GM21825 (cell line): ENCODE data around the gene PXN.
"Not testable (repeated sequence)": the region's sequence is repeated elsewhere in the genome, so short reads cannot be mapped to it uniquely, and the experiment has no call there.

Experiments used
- ATAC-seq: cut with Tn5 transposase; IDR thresholded peaks from one replicate; pipeline ENCODE4 v1.9.1; 2021; ENCODE audit warnings: mild to moderate bottlenecking, moderate library complexity; ENCODE audit not compliant: unreplicated experiment

PXN gene

DNA sequence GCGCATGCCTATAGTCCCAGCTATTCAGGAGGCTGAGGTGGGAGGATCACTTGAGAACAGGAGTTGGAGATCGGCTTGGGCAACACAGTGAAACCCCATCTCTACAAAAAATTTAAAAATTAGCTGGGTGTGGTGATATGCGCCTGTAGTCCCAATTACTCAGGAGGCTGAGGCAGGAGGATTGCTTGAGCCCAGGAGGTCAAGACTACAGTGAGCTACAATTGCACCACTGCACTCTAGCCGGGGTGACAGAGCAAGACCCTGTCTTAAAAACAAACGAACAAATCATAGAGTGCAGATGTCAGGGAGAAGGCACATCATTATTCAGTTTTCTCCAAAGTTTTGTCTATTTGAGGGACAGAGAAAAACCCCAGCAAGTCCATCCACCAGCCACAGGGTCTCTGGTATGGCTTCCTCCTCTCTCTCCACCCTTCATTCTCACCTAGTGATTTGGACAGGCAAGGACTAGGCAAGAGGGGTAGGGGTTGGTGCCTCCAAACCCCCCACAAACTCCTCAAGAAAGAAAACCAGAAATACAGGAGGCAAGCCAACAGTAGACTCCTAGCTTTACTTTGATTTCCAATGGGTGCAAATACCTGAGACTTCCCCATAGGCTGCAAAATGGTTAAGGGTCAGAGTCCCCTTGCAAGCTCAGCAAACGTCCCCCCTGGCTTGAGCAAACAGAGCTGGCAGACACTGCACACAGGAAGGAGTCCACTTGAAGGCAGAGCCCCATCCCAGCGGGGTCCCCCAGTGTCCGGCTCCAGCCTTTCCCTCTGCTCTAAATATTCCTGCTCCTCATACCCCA, 38.1 kb downstream of the PXN start:
- no peak for ATAC-seq

DNA sequence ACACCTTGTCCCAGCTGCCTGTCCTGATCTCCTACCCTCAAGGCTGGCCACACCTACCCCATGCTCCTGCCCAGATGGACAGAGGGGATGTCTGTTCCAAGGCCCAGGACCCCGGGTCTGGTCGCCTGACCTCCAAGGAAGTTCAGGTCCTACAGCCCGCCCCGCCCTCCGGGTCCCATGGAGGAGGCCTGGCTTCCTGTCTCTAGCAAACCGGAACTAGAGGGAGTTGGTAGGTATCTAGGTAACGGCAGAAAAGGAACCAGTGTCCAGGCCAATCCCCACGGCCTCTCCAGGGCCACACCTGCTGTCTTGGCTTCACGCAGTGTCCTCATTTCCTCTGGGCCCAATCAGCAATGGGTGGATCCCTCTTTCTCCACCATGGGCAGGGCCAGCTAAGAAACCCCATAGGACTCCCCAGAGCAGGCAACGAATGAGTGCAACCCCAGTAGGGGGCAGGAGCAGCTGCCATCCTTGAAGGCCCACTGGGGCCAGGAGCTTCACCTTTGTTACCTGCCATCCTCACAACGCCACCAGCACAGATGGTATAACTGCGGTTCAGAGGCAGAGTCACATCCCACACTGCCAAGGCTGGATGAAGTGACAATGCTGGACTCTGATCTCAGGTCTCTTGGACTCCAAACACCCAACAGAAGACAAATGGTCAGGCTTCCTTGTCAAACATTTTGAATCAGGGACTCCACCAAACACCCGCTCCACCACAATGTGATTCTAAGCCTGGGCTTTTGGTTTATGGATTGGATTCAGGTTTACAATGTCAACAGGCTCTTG, 39.5 kb downstream of the PXN start:
- no peak for ATAC-seq

DNA sequence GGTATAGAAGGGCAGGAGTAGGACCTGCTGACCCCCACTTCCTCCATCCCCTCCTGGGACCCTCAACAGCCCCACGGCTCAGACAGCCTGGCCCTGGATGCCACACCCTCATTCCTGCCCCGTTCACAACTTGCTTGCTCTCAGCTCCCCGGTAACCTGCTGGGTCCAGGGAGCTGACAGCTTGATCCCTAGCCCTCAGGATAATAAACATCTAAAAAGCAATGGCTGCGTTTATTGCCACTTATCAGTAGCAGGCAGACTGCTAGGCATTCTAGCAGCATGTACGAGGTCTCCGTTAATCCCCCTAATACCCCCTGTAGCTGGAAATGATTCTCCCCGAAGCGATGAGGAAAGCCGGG, 40.4 kb downstream of the PXN start:
- no peak for ATAC-seq

DNA sequence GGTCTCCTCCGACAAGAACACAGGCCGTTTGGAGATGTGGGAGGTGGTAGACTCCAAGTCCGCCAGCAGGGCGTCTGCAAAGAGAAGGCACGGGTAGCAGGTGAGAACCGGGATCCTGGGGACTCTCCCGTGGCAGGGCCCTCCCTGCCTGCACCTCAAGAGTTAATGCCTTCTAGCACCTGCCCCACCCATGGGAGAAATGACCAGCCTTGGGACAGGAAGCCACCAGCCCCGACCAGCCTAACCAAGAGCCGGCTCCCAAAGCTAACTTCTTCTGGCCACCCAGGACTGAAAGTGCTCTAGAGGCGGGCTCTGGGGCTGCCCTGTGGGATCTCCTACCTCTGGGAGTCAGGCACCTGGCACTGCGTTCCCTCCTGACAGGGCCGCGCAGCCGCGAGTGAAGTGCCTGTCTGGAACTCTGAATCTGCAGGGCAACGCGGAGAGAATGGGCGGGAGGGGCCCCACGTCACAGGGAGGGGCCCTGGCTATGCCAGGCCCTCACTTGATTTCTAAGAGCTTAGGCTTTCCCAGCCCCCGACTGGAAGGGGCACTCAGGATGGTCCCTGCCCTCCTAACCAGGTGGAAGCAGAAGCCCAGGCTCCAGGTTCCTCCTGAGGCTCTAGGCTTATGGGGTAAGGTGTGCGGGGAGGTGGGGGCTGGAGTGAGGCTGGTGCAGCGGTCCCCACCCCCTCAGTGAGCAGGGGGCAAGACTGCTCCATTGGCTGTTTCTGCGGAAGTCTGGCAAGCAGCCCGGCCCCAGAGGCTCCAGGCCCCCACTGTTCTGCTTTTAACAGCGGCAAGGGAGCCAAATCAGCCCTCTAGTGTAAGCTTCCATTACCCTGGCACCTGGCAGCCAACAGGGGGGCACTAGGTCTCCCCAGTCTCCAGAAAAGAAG, 41.0 kb downstream of the PXN start:
- ATAC-seq = no peak

DNA sequence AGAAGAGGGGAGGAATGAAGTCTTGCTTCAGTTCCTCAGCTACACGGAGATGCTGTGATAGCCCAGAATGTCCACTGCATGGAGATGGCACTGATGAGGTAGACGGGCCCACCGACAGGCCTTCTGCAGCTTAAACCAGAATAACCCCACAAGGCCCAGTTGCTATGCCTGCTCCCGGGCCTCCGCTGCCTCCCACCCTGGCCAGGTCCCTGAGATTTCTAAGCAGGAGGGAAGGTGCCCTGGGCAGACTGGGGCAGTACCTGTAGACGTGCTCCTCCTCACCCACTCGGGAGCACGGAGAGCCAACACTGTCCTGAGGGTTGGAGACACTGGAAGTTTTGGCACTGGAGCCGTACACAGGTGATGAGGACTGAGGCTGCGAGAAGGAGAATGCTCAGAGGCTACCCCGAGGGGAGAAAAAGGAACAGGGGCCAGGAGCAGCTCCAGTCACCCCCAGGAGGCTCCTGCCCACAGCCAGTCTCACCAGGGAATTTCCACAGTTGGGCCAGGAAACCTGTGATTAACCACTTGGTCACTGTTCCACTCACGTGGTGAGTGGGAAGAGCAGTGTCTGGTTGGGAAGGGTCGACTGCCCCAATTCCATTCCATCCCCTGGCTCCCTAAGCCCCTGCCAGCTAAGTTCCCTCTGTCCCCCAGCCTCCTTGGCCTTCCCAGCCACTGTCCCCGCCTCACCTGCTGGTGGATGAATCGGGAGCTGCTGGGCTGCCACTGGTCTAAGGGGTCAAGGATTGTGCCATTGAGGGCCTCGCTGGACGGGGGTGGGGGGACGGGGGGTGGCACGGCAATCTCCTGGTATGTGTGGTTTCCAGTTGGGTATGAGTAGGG, 41.8 kb downstream of the PXN start:
- no peak for ATAC-seq

DNA sequence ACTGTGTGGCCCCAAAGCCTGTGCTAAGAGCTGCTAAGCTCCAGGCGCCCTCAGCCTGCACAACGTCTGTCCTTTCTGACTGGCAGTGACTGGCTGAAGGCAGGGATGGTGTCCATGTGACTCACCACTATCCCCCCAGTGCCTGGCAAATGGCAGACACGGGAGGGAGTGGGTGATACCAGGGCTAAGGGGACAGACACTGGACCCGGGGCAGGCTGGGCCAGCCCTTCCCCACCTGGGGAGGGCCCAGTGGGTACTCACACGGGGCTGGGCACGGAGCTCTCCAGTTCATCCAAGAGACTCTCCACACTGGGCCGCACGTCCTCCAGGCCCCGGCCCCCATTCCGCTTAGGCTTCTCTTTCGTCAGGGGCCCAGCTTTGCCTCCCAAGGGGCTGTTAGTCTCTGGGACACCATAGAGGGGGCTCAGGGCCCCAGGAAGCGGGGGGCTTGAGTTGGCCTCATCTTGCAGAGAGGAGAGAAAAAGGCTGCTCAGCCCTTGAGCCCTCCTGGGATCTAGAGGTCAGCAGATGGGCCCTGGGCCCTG, 43.2 kb downstream of the PXN start:
- ATAC-seq = no peak

DNA sequence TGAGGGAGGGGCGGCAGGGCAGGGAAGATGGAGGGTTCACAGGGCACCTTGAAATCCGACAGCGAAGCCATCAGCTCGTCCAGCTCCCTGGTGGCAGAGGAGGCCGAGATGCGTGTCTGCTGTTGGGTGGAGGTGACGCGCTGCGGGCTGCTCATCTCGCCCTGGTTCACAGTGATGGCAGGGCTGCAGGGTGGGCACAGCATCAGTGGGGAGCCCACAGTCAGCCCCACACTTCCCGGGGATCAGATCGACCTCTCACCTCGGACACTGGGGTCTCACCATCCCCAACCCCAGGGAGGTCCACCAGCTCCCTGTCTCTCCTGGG, 44.0 kb downstream of the PXN start:
- no peak for ATAC-seq

DNA sequence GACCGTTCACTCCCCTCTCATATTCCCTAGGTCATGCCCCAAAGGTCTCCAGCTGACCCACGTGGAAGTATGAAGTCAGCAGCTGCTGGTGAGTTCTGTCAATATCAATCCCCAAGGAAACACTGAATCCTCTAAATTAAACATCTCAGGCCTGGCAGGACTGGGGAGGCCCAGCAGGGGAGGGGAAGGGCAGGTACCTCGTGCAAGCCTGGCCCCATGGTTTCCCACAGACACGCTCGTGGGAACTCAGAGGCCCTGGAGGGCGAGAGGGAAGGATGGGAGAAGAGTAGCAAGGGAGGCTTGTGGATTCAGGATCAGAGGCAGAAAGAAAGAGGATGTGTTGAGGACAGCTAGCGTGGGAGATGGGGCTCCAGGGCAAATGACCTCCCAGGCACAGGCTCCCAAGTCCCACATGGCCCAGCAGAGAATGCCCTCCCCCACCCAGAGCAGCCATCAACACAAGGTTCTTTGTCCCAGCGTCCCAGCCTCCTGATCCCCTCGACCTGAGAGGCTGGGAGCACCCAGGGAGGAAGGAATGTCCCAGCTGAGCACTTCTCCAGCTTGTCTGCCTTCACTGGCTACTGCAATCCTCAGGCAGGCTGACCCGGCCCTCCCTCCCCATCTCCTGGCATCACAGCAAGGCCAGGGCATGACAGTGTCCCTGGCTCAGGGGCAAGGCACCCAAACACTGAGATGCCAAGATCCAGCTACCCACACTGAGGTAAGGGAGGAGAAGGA, 44.5 kb downstream of the PXN start:
- no peak for ATAC-seq

DNA sequence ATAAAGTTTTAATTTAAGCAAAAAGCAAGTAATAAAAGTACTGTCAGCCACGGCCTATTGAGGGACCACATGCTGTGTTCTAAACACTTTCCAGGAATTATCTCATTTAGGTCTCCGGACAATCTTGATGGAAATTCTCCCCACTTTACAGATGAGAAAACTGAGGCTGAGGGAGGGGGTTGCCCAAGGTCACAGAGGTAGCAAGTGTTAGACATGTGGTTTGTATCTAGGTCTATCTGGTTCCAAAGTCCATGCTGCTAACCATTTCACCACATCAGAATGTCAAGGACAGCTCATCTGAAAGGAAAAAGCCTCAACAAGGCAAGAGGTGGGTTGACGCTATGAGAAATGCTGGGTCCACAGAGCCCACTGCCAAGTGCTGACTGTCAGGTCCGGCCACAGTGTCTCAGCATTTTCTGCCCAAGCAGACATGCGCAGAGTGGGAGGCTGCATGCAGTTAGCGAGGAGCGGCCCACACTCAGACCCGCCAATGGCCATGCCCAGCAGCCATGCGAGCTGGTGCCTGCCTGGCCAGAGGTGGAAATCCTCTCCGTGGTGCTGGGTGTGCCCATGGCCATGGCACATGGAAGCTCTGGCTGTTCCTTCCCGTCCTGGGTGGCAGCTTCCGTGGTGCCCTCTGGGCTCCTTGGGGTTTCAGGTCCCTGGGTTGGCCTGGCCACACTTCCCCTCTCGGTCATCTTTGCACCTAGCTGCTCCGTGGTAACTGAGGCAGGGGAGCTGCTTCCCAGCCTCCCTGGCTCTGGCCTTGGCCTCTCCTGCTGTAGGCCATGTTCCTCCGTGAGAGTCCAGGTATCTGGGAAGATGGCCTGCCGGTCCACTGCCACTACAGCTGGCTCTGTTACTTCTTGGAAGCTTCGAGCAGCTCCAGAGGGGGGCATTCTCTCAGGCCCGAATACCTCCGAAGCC, 46.6 kb downstream of the PXN start:
- ATAC-seq = no peak

DNA sequence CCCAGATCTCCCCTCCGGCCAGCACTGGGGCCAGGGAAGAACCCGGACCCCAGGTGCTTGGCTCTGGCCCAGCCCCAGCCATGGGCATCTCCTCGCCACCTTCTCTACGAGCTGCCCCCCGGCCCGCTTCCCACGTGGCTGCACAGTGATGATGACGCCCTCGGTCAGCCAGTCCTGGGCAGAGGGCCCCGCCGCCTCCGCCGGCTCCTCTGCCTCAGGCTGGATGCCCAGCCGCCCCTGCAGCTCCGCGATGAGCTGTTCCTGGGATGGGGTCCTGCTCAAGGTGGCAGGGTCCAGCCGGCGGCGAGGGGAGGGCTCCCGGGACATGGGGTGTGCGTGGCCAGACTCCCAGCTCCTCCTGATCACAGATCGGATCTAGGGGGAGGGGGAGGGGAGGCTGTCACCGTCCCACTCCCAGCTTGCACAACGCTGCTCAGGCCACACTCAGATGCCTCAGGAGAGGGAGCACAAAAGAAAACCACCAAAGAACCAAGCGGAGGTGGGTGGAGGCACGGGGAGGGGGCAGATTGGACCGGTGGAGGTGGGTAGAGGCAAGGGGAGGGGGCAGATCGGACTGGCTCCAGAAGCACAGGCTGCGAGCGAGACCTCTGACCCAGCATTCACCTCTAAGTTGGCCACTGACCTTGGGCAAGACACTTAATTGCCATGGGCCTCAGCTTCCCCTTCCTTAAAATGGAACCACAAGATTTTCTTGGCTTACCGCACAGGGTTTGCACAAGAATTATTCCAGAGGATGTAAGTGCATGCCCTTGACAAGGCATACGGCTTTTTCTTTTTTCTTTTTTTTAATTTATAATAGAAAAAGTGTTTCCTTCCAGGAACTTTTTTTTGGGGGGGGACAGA, 48.6 kb downstream of the PXN start:
- no peak for ATAC-seq

DNA sequence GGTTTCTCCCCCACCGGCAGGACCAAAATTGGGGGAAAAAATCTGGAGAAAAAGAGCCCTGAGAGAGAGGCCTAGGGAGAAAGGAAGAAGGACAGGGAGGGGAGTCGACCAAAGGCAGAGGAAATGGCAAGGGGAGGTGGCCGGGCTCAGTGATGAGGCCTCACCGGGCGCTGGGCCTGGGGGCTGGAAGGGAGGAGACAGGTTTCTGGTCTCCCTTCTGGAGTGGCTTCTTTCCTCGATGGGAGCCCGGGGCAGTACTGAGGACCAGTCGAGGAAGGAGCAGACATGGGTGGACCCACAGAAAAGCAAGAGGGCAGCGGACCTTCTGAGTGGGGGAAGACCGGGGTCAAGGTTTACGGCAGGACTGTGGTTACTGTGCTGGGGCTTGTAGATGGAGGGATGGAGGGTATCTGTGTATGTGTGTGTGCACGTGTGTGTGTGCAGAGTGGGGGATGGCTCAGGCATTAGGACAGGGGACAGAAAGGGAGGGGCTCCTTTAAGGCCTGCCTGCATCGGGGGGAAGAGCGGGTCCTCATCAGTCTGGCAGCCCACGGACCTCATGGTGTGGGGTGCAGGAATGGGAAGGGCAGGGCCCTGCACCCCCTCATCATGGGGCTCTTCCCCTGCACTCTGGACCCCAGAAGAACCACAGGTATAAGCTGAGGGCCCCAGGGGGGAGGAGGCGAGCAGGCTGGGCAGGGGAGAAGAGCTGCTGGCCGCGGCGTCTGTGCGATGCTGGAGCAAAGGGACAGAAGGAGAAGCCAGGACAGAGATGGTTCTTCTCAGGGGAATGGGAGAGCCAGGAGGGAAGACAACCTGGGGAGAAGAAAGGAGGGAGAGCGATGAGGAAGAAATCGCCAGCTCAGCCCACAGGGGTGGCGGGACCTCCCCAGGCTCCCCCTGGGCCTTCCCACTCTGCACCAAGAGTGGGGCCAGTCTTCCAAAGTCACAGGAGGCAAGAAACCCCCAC, 49.5 kb downstream of the PXN start:
- ATAC-seq = no peak

DNA sequence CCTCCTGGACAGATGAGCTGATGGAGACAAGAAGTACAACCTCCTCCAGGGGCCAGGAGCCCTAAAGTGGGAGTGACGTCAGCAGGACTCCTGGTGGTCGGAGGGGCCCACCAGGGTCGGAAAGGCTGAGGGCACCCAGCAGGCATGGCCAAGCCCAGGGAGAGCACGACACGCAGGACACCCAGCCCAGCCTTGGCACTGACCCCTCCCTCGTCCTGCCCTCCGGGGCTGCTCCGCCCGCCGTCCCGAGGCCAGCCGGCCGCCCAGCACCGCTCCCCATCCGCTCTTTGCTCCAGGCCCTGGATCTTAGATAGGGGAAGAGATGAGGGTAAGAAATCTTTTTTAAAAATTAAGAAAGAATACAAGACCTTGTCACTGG, 50.2 kb downstream of the PXN start:
- ATAC-seq = no peak

DNA sequence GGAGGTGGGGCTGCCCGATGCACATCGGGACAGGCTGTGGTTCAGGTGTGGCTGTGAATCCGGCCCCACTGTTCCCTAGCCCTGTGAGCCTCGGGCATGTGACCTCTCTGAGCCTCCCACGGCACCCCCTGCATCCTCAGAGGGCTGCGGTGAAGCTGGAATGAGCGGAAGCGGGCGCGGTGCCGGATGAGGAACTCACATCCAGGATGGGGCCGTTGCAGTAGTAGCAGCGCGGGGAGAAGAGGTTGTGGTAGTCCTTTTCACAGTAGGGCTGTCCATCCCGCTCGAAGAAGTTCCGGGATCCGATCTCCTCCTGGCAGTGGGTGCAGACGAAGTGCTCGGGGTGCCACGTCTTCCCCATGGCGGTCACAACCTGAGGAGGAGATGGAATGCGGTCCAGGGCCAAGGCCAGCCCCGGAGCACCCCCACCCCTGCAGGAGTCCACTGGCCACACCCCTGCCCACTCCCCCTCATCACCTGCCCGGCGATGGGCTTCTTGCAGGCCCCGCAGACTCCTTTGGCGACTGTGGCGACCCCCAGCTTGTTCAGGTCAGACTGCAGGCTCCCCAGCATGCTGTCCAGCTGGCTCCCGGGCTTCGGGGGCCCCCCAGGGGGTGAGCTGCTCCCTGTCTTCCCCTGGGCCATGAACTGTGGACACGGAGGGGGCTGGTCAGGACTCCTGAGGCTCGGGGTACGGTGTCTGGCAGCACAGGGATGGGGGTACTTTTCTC, 50.7 kb downstream of the PXN start:
- no peak for ATAC-seq

DNA sequence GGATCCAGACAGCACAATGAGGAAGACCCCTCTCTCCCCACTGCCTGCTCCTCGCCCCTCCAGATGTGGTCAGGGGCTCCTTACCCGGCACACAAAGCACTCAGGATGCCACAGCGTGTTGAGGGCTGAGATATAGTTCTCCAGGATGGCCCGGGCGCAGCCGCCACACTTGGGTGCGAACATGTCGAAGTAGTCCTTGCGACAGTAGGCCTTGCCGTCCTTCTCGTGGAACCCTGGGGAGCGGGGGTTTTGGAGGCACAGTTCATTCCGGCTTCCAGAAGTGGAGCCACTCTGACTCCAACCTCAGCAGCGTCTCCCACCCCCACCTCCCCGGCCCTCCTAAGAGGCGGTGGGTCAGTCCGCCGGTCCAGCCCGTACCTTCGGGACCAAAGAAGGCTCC, 51.8 kb downstream of the PXN start:
- ATAC-seq = no peak

DNA sequence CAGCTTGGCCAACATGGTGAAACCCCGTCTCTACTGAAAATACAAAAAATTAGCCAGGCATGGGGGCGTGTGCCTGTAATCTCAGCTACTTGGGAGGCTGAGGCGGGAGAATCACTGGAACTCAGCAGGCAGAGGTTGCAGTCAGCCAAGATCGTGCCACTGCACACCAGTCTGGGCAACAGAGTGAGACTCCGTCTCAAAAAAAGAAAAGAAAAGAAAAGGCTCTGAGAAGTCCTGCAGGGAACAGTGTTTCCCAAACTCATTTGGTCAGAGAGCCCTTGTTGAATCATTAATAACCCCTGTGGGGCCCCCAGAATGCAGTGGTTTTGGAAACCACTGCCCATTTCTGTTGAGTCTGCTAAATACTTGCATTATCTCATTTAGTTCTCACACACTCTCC, 52.3 kb downstream of the PXN start:
- not testable (repeated sequence) for ATAC-seq

DNA sequence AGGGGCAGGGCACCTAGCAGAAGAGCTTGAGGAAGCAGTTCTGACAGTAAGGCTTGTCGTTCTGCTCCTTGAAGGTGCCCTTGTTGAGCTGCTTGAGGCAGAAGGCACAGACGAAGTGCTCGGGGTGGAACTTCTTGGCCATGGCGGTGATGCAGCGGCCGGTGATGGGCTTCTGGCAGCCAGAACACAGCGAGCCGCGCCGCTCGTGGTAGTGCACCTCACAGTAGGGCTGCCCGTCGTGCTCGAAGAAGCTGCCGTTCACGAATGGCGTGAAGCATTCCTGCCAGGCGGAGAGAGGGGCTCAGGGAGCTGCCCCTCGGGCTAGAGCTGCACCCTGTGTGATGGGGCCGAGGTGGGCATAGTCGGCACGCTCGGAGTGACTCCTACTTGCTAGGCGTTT, 53.2 kb downstream of the PXN start:
- ATAC-seq = no peak
